ENCODE measurements around the gene ZNF716.

The ZNF716 gene

DNA sequence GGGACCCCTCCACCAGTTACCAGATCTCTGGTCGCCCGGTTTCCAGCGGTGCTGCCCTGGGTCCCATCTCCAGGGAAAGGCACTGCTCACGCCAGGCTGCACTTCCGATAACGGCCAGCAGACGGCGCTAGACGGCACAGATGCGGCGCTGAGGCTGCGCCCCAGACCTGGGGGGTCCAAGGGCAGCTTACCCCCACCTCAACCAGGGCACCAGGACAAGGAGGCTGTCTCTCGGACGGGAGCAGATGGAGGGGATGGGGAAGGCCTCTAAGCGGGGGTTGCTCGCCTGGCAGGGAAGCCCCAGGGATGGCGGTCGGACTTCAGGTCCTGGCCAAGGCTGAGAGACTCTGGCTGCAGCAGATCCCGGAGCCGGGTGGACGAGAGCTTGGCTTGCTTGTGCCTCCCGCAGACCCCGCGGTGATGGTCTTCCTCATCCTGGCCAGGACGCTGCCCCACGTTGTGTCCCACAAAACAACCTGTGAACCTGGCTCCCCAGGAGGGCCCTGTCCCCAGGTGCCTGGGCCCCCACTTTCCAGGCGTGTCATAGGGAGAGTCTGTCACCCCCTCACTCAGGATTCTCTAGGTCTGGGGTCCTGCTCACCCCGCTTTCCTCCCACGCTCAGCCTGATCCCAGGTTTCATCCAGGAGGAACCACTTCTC is 23.9 kb upstream of the ZNF716 start:
- H3K4me3 ChIP-seq (ENCODE audit: control insufficient read depth, low read depth, low read length), result no peak overlapping the region
- TF ChIP-seq, protein P1, sequence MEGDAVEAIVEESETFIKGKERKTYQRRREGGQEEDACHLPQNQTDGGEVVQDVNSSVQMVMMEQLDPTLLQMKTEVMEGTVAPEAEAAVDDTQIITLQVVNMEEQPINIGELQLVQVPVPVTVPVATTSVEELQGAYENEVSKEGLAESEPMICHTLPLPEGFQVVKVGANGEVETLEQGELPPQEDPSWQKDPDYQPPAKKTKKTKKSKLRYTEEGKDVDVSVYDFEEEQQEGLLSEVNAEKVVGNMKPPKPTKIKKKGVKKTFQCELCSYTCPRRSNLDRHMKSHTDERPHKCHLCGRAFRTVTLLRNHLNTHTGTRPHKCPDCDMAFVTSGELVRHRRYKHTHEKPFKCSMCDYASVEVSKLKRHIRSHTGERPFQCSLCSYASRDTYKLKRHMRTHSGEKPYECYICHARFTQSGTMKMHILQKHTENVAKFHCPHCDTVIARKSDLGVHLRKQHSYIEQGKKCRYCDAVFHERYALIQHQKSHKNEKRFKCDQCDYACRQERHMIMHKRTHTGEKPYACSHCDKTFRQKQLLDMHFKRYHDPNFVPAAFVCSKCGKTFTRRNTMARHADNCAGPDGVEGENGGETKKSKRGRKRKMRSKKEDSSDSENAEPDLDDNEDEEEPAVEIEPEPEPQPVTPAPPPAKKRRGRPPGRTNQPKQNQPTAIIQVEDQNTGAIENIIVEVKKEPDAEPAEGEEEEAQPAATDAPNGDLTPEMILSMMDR (conservative IDR thresholded peaks at IDR 0.05; ENCODE audit: control insufficient read depth, insufficient read depth, low read depth, low read length), result no peak
- DNase-seq (ENCODE audit: low read depth), result no peak

DNA sequence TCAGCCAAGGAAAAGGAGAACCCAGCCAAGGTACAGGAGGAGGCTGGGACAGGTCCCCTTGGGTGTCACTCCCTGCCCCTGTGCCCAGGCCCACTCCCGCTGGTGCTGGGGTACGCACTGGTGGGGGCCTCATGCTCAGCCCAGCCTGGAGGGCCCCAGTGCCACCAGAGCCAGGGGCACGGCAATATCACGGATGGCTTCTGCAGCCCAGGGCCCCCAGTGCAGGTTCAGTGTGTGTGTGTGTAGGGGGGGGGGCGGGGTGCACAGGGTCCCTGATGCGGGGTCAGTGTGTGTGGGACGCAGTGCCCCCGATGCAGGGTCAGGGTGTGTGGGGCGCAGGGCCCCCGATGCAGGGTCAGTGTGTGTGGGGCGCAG is 23.4 kb upstream of the ZNF716 start:
- TF ChIP-seq, protein P1 (conservative IDR thresholded peaks at IDR 0.05; ENCODE audit: control insufficient read depth, insufficient read depth, low read depth, low read length), result no peak
- H3K4me3 ChIP-seq (ENCODE audit: control insufficient read depth, low read depth, low read length), result no peak overlapping the region
- DNase-seq (ENCODE audit: low read depth), result no peak

DNA sequence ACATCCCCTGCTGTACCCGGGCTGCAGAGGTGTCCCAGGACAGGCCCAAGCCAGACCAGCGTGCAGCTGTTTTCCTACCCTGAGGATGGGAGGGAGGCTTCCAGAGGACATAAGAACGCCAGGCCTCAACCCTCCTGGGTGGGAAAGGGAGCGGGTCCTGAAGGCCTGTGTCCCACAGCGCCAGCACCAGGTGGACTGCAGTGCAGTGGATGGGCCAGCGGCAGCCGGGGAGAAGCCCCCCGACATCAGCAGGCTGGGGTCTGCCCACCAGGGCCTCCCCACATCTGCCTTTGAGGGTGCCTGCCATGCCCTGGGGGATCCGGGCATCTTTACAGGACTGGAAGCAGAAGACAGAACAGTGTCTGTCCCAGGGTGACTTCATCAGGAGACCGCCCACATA is 22.8 kb upstream of the ZNF716 start:
- TF ChIP-seq, protein P1 (conservative IDR thresholded peaks at IDR 0.05; ENCODE audit: control insufficient read depth, insufficient read depth, low read depth, low read length), result no peak
- H3K4me3 ChIP-seq (ENCODE audit: control insufficient read depth, low read depth, low read length), result no peak overlapping the region
- no peak for DNase-seq (ENCODE audit: low read depth)

DNA sequence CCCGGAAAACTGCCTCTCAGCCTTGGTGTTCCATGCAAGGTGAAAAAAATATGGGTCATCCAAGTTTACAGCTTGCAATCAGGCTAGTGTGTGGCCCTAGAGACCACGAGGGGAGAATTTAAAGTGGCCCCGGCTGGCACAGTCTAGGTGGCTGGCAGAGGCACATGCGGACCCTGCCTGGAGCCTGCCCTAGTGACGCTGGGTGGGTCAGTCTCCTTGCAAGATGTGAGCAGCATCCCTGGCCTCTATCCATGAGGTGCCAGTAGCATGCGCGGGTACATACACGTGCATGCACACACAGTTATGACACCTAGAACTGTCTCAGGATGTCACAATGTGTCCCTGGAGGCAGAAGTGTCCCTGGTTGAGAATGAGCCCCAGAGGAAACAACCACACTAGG is 22.4 kb upstream of the ZNF716 start:
- TF ChIP-seq, protein P1 (conservative IDR thresholded peaks at IDR 0.05; ENCODE audit: control insufficient read depth, insufficient read depth, low read depth, low read length), result no peak
- DNase-seq (ENCODE audit: low read depth), result no peak
- no peak overlapping the region for H3K4me3 ChIP-seq (ENCODE audit: control insufficient read depth, low read depth, low read length)

DNA sequence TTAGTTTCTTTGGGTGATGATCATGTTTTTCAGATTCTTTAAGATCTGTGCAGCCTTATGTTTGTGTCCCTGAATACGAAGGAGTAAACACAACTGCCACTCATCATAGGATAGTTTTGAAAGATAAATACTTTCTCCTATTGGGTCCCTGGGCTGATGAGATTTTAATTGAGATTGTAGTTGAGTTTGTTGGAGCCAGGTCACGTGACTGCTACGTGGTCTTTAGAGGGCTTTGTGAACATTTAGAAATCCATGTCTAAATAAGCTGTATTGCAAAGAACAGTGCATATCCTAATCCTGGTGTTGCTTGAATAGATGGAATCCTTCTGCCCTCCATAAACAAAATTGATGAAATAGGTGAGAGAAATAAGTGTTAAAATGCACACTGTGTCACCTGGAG is 17.4 kb upstream of the ZNF716 start:
- DNase-seq (ENCODE audit: low read depth), result no peak
- TF ChIP-seq, protein P1 (conservative IDR thresholded peaks at IDR 0.05; ENCODE audit: control insufficient read depth, insufficient read depth, low read depth, low read length), result no peak
- H3K4me3 ChIP-seq (ENCODE audit: control insufficient read depth, low read depth, low read length), result no peak overlapping the region

DNA sequence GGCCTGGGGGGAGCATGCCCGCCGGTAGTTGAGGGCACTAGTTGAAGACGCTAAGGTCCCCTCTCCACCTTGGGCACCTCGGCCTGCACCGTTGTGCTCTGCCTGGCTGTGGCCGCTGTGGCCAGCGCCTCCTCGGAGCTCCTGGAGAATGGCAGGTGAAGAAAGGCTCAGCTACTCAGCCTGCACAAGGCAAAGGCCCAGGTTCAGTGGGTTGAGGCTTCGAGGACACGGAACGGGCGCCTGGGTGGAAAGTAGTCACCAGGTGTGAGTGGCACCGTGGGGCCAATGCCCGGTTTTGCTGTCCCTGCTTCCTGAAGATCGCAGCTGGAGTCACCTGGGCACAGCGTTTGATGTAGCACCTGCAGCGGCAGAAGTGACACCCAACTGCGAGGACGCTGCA is 12.4 kb upstream of the ZNF716 start:
- no peak overlapping the region for H3K4me3 ChIP-seq (ENCODE audit: control insufficient read depth, low read depth, low read length)
- no peak for DNase-seq (ENCODE audit: low read depth)
- TF ChIP-seq, protein P1 (conservative IDR thresholded peaks at IDR 0.05; ENCODE audit: control insufficient read depth, insufficient read depth, low read depth, low read length), result no peak

DNA sequence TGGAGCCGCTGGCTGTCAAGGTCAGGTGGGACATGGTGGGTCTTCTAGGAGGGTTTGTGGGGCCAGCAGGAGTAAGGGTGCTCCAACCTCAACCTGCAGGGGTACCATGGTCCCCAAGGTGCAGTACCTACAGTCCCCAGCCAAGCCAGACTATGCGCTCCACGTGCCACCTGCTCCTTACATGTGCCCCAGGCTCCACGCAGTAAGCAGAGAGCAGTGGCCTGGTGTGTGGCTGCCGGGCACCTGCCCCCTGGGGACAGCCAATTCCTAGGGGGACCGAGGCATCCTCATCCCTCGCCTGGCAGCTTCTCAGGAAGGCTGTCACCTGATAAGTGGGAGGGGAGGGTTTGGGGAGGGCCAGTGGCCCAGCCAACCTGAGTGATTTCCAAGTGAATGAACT is 11.7 kb upstream of the ZNF716 start:
- TF ChIP-seq, protein P1 (conservative IDR thresholded peaks at IDR 0.05; ENCODE audit: control insufficient read depth, insufficient read depth, low read depth, low read length), result no peak
- DNase-seq (ENCODE audit: low read depth), result no peak
- H3K4me3 ChIP-seq (ENCODE audit: control insufficient read depth, low read depth, low read length), result no peak overlapping the region
